Activated naive CD8-positive, alpha-beta T cell treated with anti-CD3 and anti-CD28 coated beads, Interleukin-2, amount 50 U/mL, for 24 hours (primary cell): ENCODE results near the gene PDZK1IP1.

ENCODE experiments used
- ATAC-seq: fragments of 150-1000 bp; cut with Tn5 transposase; one replicate; pipeline ENCODE4 v1.10.0; 2021
- DNase-seq: peaks from one replicate; pipeline ENCODE4 v3.0.0; 2021
- H3K27ac Mint-ChIP-seq: one replicate; pipeline ENCODE4 v1.8.0; 2021; ENCODE audit warnings: mild to moderate bottlenecking, mixed read lengths
- H3K27me3 Mint-ChIP-seq: one replicate; pipeline ENCODE4 v1.8.0; 2021; ENCODE audit warnings: mixed read lengths
- H3K36me3 Mint-ChIP-seq: one replicate; pipeline ENCODE4 v1.8.0; 2021; ENCODE audit warnings: low read depth, mixed read lengths
- H3K4me1 Mint-ChIP-seq: one replicate; pipeline ENCODE4 v1.8.0; 2021; ENCODE audit warnings: mixed read lengths
- H3K4me3 Mint-ChIP-seq: one replicate; pipeline ENCODE4 v1.8.0; 2021; ENCODE audit warnings: mild to moderate bottlenecking, moderate library complexity, mixed read lengths
- H3K9me3 Mint-ChIP-seq: one replicate; pipeline ENCODE4 v1.8.0; 2021; ENCODE audit warnings: mixed read lengths

PDZK1IP1 gene

GRCh38 chr1:47182676-47183235, 7.1 kb downstream of the PDZK1IP1 start:
- Mint-ChIP-seq H3K4me1 (peaks cover 6% of the 10 kb centered on the region), H3K27ac (no peak overlapping the region), H3K9me3 (no peaks in the 10 kb centered on the region), H3K36me3 (no peaks in the 10 kb centered on the region), H3K4me3 (no peak overlapping the region), H3K27me3 (peaks cover 33% of the 10 kb centered on the region)
- no peak for ATAC-seq
- no peak for DNase-seq

- Mint-ChIP-seq H3K9me3 (no peaks in the 10 kb centered on the region), H3K4me3 (no peak overlapping the region), H3K27me3 (peaks cover 36% of the 10 kb centered on the region), H3K27ac (no peak overlapping the region), H3K36me3 (no peaks in the 10 kb centered on the region), H3K4me1 (peaks cover 6% of the 10 kb centered on the region)
- no peak for DNase-seq
- no peak for ATAC-seq
Observed at GRCh38 chr1:47181955-47182675, 7.7 kb downstream of the PDZK1IP1 start.

- Mint-ChIP-seq H3K9me3 (no peaks in the 10 kb centered on the region), H3K27me3 (peaks cover 37% of the 10 kb centered on the region), H3K36me3 (no peaks in the 10 kb centered on the region), H3K4me1 (peaks cover 6% of the 10 kb centered on the region), H3K27ac (no peak overlapping the region), H3K4me3 (no peak overlapping the region)
- no peak for DNase-seq
- ATAC-seq, result no peak
Observed at GRCh38 chr1:47181095-47181954, 8.5 kb downstream of the PDZK1IP1 start.

GRCh38 chr1:47180603-47181094, 9.2 kb downstream of the PDZK1IP1 start:
- Mint-ChIP-seq H3K9me3 (no peaks in the 10 kb centered on the region), H3K4me3 (no peak overlapping the region), H3K27me3 (peaks cover 44% of the 10 kb centered on the region), H3K27ac (no peak overlapping the region), H3K4me1 (peaks cover 6% of the 10 kb centered on the region), H3K36me3 (no peaks in the 10 kb centered on the region)
- no peak for DNase-seq
- ATAC-seq, result no peak

GRCh38 chr1:47179988-47180563, 9.8 kb downstream of the PDZK1IP1 start:
- ATAC-seq (no peak), DNase-seq (no peak)
- Mint-ChIP-seq H3K9me3 (no peaks in the 10 kb centered on the region), H3K36me3 (no peaks in the 10 kb centered on the region), H3K27me3 (peaks cover 46% of the 10 kb centered on the region), H3K27ac (no peak overlapping the region), H3K4me3 (no peak overlapping the region), H3K4me1 (peaks cover 6% of the 10 kb centered on the region)

GRCh38 chr1:47179017-47179987, 10.5 kb downstream of the PDZK1IP1 start:
- H3K27me3 Mint-ChIP-seq, result peaks cover 51% of the 10 kb centered on the region
- H3K36me3 Mint-ChIP-seq, result no peaks in the 10 kb centered on the region
- H3K4me3 Mint-ChIP-seq, result peak overlapping the region; percentile 69
- no peaks in the 10 kb centered on the region for H3K9me3 Mint-ChIP-seq
- peaks cover 6% of the 10 kb centered on the region for H3K4me1 Mint-ChIP-seq
- H3K27ac Mint-ChIP-seq, result peak overlapping the region; percentile 40
- DNase-seq (peak; percentile 86), ATAC-seq (peak; percentile 77)

GRCh38 chr1:47178654-47179016, 11.2 kb downstream of the PDZK1IP1 start:
- H3K4me3 Mint-ChIP-seq, result no peak overlapping the region
- no peak for ATAC-seq
- no peak for DNase-seq
- no peaks in the 10 kb centered on the region for H3K9me3 Mint-ChIP-seq
- no peaks in the 10 kb centered on the region for H3K36me3 Mint-ChIP-seq
- H3K27me3 Mint-ChIP-seq, result peaks cover 54% of the 10 kb centered on the region
- H3K4me1 Mint-ChIP-seq, result peaks cover 6% of the 10 kb centered on the region
- no peak overlapping the region for H3K27ac Mint-ChIP-seq

- Mint-ChIP-seq H3K27ac (no peak overlapping the region), H3K4me1 (peaks cover 6% of the 10 kb centered on the region), H3K27me3 (peaks cover 56% of the 10 kb centered on the region), H3K36me3 (no peaks in the 10 kb centered on the region), H3K4me3 (no peak overlapping the region), H3K9me3 (no peaks in the 10 kb centered on the region)
- ATAC-seq (no peak), DNase-seq (no peak)
Observed at GRCh38 chr1:47178020-47178419, 11.8 kb downstream of the PDZK1IP1 start.

- Mint-ChIP-seq H3K27ac (no peak overlapping the region), H3K4me3 (no peak overlapping the region), H3K4me1 (peaks cover 6% of the 10 kb centered on the region), H3K27me3 (peaks cover 44% of the 10 kb centered on the region), H3K9me3 (no peaks in the 10 kb centered on the region), H3K36me3 (no peaks in the 10 kb centered on the region)
- peak; percentile 49 for DNase-seq
- ATAC-seq, result peak; percentile 20
Observed at GRCh38 chr1:47175227-47175934, 14.5 kb downstream of the PDZK1IP1 start.

- Mint-ChIP-seq H3K27me3 (peaks cover 39% of the 10 kb centered on the region), H3K4me1 (peaks cover 5% of the 10 kb centered on the region), H3K27ac (no peak overlapping the region), H3K36me3 (no peaks in the 10 kb centered on the region), H3K4me3 (no peak overlapping the region), H3K9me3 (no peaks in the 10 kb centered on the region)
- DNase-seq, result no peak
- no peak for ATAC-seq
Observed at GRCh38 chr1:47174656-47175020, 15.2 kb downstream of the PDZK1IP1 start.

- ATAC-seq (no peak), DNase-seq (no peak)
- Mint-ChIP-seq H3K27ac (no peak overlapping the region), H3K4me3 (no peak overlapping the region), H3K36me3 (no peaks in the 10 kb centered on the region), H3K27me3 (peaks cover 36% of the 10 kb centered on the region), H3K9me3 (no peaks in the 10 kb centered on the region), H3K4me1 (no peaks in the 10 kb centered on the region)
Observed at GRCh38 chr1:47172782-47173181, 17.1 kb downstream of the PDZK1IP1 start.

- Mint-ChIP-seq H3K4me3 (no peak overlapping the region), H3K36me3 (no peaks in the 10 kb centered on the region), H3K9me3 (no peaks in the 10 kb centered on the region), H3K27me3 (peaks cover 28% of the 10 kb centered on the region), H3K4me1 (no peaks in the 10 kb centered on the region), H3K27ac (no peak overlapping the region)
- DNase-seq (no peak), ATAC-seq (no peak)
Observed at GRCh38 chr1:47164552-47164951, 25.3 kb downstream of the PDZK1IP1 start.

- DNase-seq, result no peak
- Mint-ChIP-seq H3K27me3 (peaks cover 23% of the 10 kb centered on the region), H3K4me1 (no peaks in the 10 kb centered on the region), H3K36me3 (no peaks in the 10 kb centered on the region), H3K9me3 (no peaks in the 10 kb centered on the region), H3K4me3 (no peak overlapping the region), H3K27ac (no peak overlapping the region)
- ATAC-seq, result no peak
Observed at GRCh38 chr1:47161298-47162040, 28.4 kb downstream of the PDZK1IP1 start.
